Retinal pigment epithelial cell (primary cell): Measurements from ENCODE around the gene EGR1.

Experiments used
- DNase-seq: peaks from one replicate; pipeline ENCODE4 v3.0.0-alpha.2; 2010; ENCODE audit warnings: low read depth
- H3K4me3 ChIP-seq: 2 replicates; pipeline ENCODE4 v1.5.1; 2011; ENCODE audit warnings: mild to moderate bottlenecking, low read length, control low read depth, moderate library complexity
- CTCF ChIP-seq: conservative IDR thresholded peaks from 2 replicates; pipeline ENCODE4 v1.5.1; 2011; ENCODE audit warnings: low read depth, low read length, control low read depth, inconsistent platforms

EGR1 gene

GRCh38 chr5:138465261-138466124 lies at the start of gene EGR1:
Gene EGR1, plus strand, starts transcription at chr5:138465479. Its CDS starts 283 bp downstream, at chr5:138465762.
- peak; percentile 70 for DNase-seq
- peak within 1 kb of the TSS; percentile 91 for H3K4me3 ChIP-seq
- no peak for TF ChIP-seq CTCF

- no peak overlapping the region for H3K4me3 ChIP-seq
- TF ChIP-seq CTCF, result no peak
- DNase-seq, result no peak
Measured at GRCh38 chr5:138418444-138418843, 46.8 kb upstream of the EGR1 start.

- TF ChIP-seq CTCF, result no peak
- no peak overlapping the region for H3K4me3 ChIP-seq
- DNase-seq, result no peak
Measured at GRCh38 chr5:138425079-138425478, 40.2 kb upstream of the EGR1 start.

- no peak for TF ChIP-seq CTCF
- no peak overlapping the region for H3K4me3 ChIP-seq
- DNase-seq, result no peak
Measured at GRCh38 chr5:138435943-138436342, 29.3 kb upstream of the EGR1 start.

GRCh38 chr5:138438003-138438723 lies 27.1 kb upstream of the EGR1 start:
- DNase-seq, result no peak
- TF ChIP-seq CTCF, result no peak
- H3K4me3 ChIP-seq, result peak overlapping the region; percentile 61

- peak within 1 kb of the TSS; percentile 76 for H3K4me3 ChIP-seq
- no peak for TF ChIP-seq CTCF
- DNase-seq, result no peak
Measured at GRCh38 chr5:138438724-138439476, 26.4 kb upstream of the EGR1 start, which contains the start of gene REEP2. Gene REEP2, plus strand, starts transcription at chr5:138439057. Its CDS starts 152 bp downstream, at chr5:138439209.
